Caco-2 (cell line): ENCODE data around the gene MET. TPM values are rescaled to one million over a fixed set of nuclear protein-coding genes. Genes with fewer than 3 reads are reported as not detected.
"Not testable (repeated sequence)": the region's sequence is repeated elsewhere in the genome, so short reads cannot be mapped to it uniquely, and the experiment has no call there.

ENCODE experiments used
- BruUV-seq: library from RNA; stranded (reverse); fragments of 400-500 nt; replicated peaks from 2 replicates; lab custom pipeline; 2021; lab: Mats Ljungman, UMichigan
- CTCF ChIA-PET: fragments of 300-600 bp; sonication (Branson Sonifier 250); formaldehyde crosslinking; loops from one replicate; lab custom pipeline; 2022; ENCODE audit warnings: antibody characterized with exemption; lab: Charles Lee
- POLR2A ChIA-PET: fragments of 300-600 bp; sonication (Branson Sonifier 250); formaldehyde crosslinking; loops from one replicate; lab custom pipeline; 2022; ENCODE audit warnings: antibody characterized with exemption; lab: Charles Lee
- DNase-seq, 2 experiments: peaks; one replicate each; pipeline versions ENCODE4 v3.0.0 to v3.0.0-alpha.2; 2020 to 2022
- H3K27me3 ChIP-seq: replicated peaks from 2 replicates; pipeline ENCODE4 v1.6.0; 2011; ENCODE audit warnings: low read length; ENCODE audit not compliant: control insufficient read depth, insufficient read depth
- H3K36me3 ChIP-seq: 2 replicates; pipeline ENCODE4 v1.5.1; 2011; ENCODE audit warnings: low read length; ENCODE audit not compliant: control insufficient read depth, insufficient read depth
- H3K4me1 ChIP-seq: fragments of 250-450 bp; sonication (Bioruptor Pico); 2 replicates; pipeline ENCODE4 v1.5.1; 2020; ENCODE audit warnings: mild to moderate bottlenecking
- H3K4me3 ChIP-seq: 2 replicates; pipeline ENCODE4 v1.5.1; 2011; ENCODE audit warnings: low read depth, mild to moderate bottlenecking, control low read depth, low read length
- H3K9me3 ChIP-seq: fragments of 250-450 bp; sonication (Bioruptor Pico); 2 replicates; pipeline ENCODE4 v1.5.1; 2020; ENCODE audit warnings: mild to moderate bottlenecking, moderate library complexity
- H3K27ac Mint-ChIP-seq: one replicate; pipeline ENCODE4 v1.8.0; 2022; ENCODE audit warnings: mixed read lengths; ENCODE audit not compliant: unreplicated experiment
- H3K27me3 Mint-ChIP-seq: one replicate; pipeline ENCODE4 v1.8.0; 2022; ENCODE audit warnings: mixed read lengths; ENCODE audit not compliant: insufficient read depth, unreplicated experiment
- H3K36me3 Mint-ChIP-seq: one replicate; pipeline ENCODE4 v1.8.0; 2022; ENCODE audit warnings: mild to moderate bottlenecking, mixed read lengths; ENCODE audit not compliant: insufficient read depth, unreplicated experiment
- H3K4me1 Mint-ChIP-seq: one replicate; pipeline ENCODE4 v1.8.0; 2022; ENCODE audit warnings: low read depth, mixed read lengths; ENCODE audit not compliant: unreplicated experiment
- H3K4me3 Mint-ChIP-seq: one replicate; pipeline ENCODE4 v1.8.0; 2022; ENCODE audit warnings: mild to moderate bottlenecking, moderate library complexity, mixed read lengths; ENCODE audit not compliant: unreplicated experiment
- H3K9me3 Mint-ChIP-seq: one replicate; pipeline ENCODE4 v1.8.0; 2022; ENCODE audit warnings: mixed read lengths; ENCODE audit not compliant: unreplicated experiment
- CTCF ChIP-seq, 2 experiments: fragments of 200-600 bp in 1 of 2; IDR thresholded peaks; 1 replicate in 1 of 2; 2 replicates in 1 of 2; pipeline versions ENCODE4 v1.5.1 to v1.8.0; 2011 to 2022; ENCODE audit warnings: antibody characterized with exemption in 1 of 2, control low read depth in 1 of 2, inconsistent platforms in 1 of 2, low read depth in 1 of 2, low read length in 1 of 2, mild to moderate bottlenecking in 1 of 2, moderate library complexity in 1 of 2; ENCODE audit not compliant: insufficient read depth in 1 of 2, severe bottlenecking in 1 of 2, unreplicated experiment in 1 of 2
- intact Hi-C: fragments of 100-400 bp; cut with micrococcal nuclease; formaldehyde crosslinking; loops from one replicate; pipeline ENCODE4 v1.10.0; 2022; ENCODE audit not compliant: unreplicated experiment
- total RNA-seq: library from RNA; stranded (reverse); gene quantifications from 2 replicates; pipeline ENCODE4 v1.2.3, GENCODE V29; 2022

MET gene
- total RNA-seq, 1 experiment from 2014 or later: 82.9 TPM

GRCh38 chr7:116751070-116751469 lies 79.1 kb downstream of the MET start:
- POLR2A ChIA-PET, H3K4me3 ChIP-seq, intact Hi-C loops, H3K4me3 Mint-ChIP-seq, H3K27ac Mint-ChIP-seq, H3K27me3 ChIP-seq, H3K4me1 Mint-ChIP-seq, H3K27me3 Mint-ChIP-seq, CTCF ChIA-PET, BruUV-seq, H3K36me3 ChIP-seq, DNase-seq, H3K4me1 ChIP-seq: not testable (repeated sequence)
- H3K9me3 ChIP-seq: peaks cover 22% of the 10 kb centered on the region
- Mint-ChIP-seq H3K9me3 (peaks cover 32% of the 10 kb centered on the region), H3K36me3 (peaks cover 54% of the 10 kb centered on the region)

GRCh38 chr7:116752305-116753074 lies 80.5 kb downstream of the MET start:
- H3K4me1 Mint-ChIP-seq: no peaks in the 10 kb centered on the region
- no peak overlapping the region for H3K27ac Mint-ChIP-seq
- intact Hi-C loops: no loop called here
- no peaks in the 10 kb centered on the region for H3K27me3 Mint-ChIP-seq
- ChIA-PET POLR2A (no interaction called here), CTCF (no interaction called here)
- BruUV-seq: no TSS peak
- no peaks in the 10 kb centered on the region; the same call in 1 of the 2 replicates for H3K36me3 ChIP-seq
- H3K9me3 ChIP-seq: peaks cover 15% of the 10 kb centered on the region
- no peak for TF ChIP-seq CTCF (IDR thresholded peaks at IDR 0.05; ENCODE audit: insufficient read depth in 1 of 2, low read depth in 1 of 2, low read length in 1 of 2, severe bottlenecking in 1 of 2, unreplicated experiment in 1 of 2)
- H3K27me3 ChIP-seq: no peaks in the 10 kb centered on the region
- H3K4me3 ChIP-seq: no peak overlapping the region
- no peak for DNase-seq
- peaks cover 26% of the 10 kb centered on the region for H3K9me3 Mint-ChIP-seq
- no peak overlapping the region for H3K4me3 Mint-ChIP-seq
- no peaks in the 10 kb centered on the region for H3K4me1 ChIP-seq
- peaks cover 41% of the 10 kb centered on the region for H3K36me3 Mint-ChIP-seq

GRCh38 chr7:116753130-116753529 lies 81.1 kb downstream of the MET start:
- TF ChIP-seq CTCF (IDR thresholded peaks at IDR 0.05; ENCODE audit: insufficient read depth in 1 of 2, low read depth in 1 of 2, low read length in 1 of 2, severe bottlenecking in 1 of 2, unreplicated experiment in 1 of 2): no peak
- ChIA-PET CTCF (no interaction called here), POLR2A (no interaction called here)
- H3K4me1 ChIP-seq: no peaks in the 10 kb centered on the region
- H3K27ac Mint-ChIP-seq: no peak overlapping the region
- H3K36me3 ChIP-seq: no peaks in the 10 kb centered on the region; the same call in 1 of the 2 replicates
- no peaks in the 10 kb centered on the region for H3K4me1 Mint-ChIP-seq
- no peak overlapping the region for H3K4me3 Mint-ChIP-seq
- H3K9me3 ChIP-seq: peaks cover 9% of the 10 kb centered on the region
- no peak for DNase-seq
- H3K27me3 ChIP-seq: no peaks in the 10 kb centered on the region
- intact Hi-C loops: no loop called here
- no peak overlapping the region for H3K4me3 ChIP-seq
- no TSS peak for BruUV-seq
- H3K9me3 Mint-ChIP-seq: peaks cover 19% of the 10 kb centered on the region
- no peaks in the 10 kb centered on the region for H3K27me3 Mint-ChIP-seq
- H3K36me3 Mint-ChIP-seq: peaks cover 42% of the 10 kb centered on the region
